IPS-18a (cell line): Measurements from ENCODE around the gene HYAL3.
A peak's percentile ranks its signal among the peaks of the same experiment; 100 is the strongest.

Experiments used
- H3K27ac ChIP-seq: one replicate; pipeline ENCODE4 v1.5.1; 2013; ENCODE audit warnings: low read length
- H3K27me3 ChIP-seq: one replicate; pipeline ENCODE4 v1.6.1; 2013; ENCODE audit warnings: mild to moderate bottlenecking, low read length; ENCODE audit not compliant: control insufficient read depth, insufficient read depth
- H3K36me3 ChIP-seq: one replicate; pipeline ENCODE4 v1.6.1; 2013; ENCODE audit warnings: low read depth, low read length; ENCODE audit not compliant: control insufficient read depth
- H3K4me1 ChIP-seq: one replicate; pipeline ENCODE4 v1.6.1; 2013; ENCODE audit warnings: low read depth, low read length; ENCODE audit not compliant: control insufficient read depth
- H3K4me3 ChIP-seq: one replicate; pipeline ENCODE4 v1.5.1; 2013; ENCODE audit warnings: low read length
- H3K9ac ChIP-seq: one replicate; pipeline ENCODE4 v1.6.1; 2013; ENCODE audit warnings: mild to moderate bottlenecking, low read length, moderate library complexity
- H3K9me3 ChIP-seq: one replicate; pipeline ENCODE4 v1.6.1; 2013; ENCODE audit warnings: low read depth, low read length; ENCODE audit not compliant: control insufficient read depth

HYAL3 gene

GRCh38 chr3:50298836-50299637, at the start of gene HYAL3, which contains the start of gene NAA80:
Gene HYAL3, minus strand, starts transcription at chr3:50299405. Its CDS starts 3,803 bp downstream, at chr3:50295602.
Gene NAA80, minus strand, starts transcription at chr3:50299405. Its CDS starts 1,942 bp downstream, at chr3:50297463.
- Histone ChIP-seq H3K9ac (peak within 1 kb of the TSS; percentile 40), H3K9me3 (no peaks in the 10 kb centered on the region), H3K4me1 (peaks cover 18% of the 10 kb centered on the region), H3K27me3 (no peaks in the 10 kb centered on the region), H3K4me3 (peak within 1 kb of the TSS; percentile 92), H3K27ac (no peak within 1 kb of the TSS), H3K36me3 (no peaks in the 10 kb centered on the region)

GRCh38 chr3:50347187-50347813, 48.1 kb upstream of the HYAL3 start:
- peaks cover 8% of the 10 kb centered on the region for H3K4me1 ChIP-seq
- no peak overlapping the region for H3K9ac ChIP-seq
- no peaks in the 10 kb centered on the region for H3K9me3 ChIP-seq
- no peaks in the 10 kb centered on the region for H3K36me3 ChIP-seq
- H3K27me3 ChIP-seq, result peaks cover 30% of the 10 kb centered on the region
- H3K27ac ChIP-seq, result no peak overlapping the region
- no peak overlapping the region for H3K4me3 ChIP-seq

- H3K4me3 ChIP-seq, result peak within 1 kb of the TSS; percentile 53
- H3K9me3 ChIP-seq, result no peaks in the 10 kb centered on the region
- H3K4me1 ChIP-seq, result peaks cover 4% of the 10 kb centered on the region
- no peak within 1 kb of the TSS for H3K9ac ChIP-seq
- H3K27ac ChIP-seq, result no peak within 1 kb of the TSS
- H3K27me3 ChIP-seq, result peaks cover 45% of the 10 kb centered on the region
- no peaks in the 10 kb centered on the region for H3K36me3 ChIP-seq
Observed at GRCh38 chr3:50345586-50346234, 46.5 kb upstream of the HYAL3 start, which contains the start of gene ZMYND10. Gene ZMYND10, minus strand, starts transcription at chr3:50345732. Its CDS starts 153 bp downstream, at chr3:50345579.

- Histone ChIP-seq H3K4me1 (peaks cover under 1% of the 10 kb centered on the region), H3K9me3 (no peaks in the 10 kb centered on the region), H3K27me3 (peaks cover 52% of the 10 kb centered on the region), H3K36me3 (no peaks in the 10 kb centered on the region), H3K9ac (no peak overlapping the region), H3K4me3 (peak overlapping the region; percentile 53), H3K27ac (no peak overlapping the region)
Observed at GRCh38 chr3:50345008-50345407, 45.8 kb upstream of the HYAL3 start.

GRCh38 chr3:50342813-50343633, 43.8 kb upstream of the HYAL3 start:
- peaks cover 71% of the 10 kb centered on the region for H3K27me3 ChIP-seq
- no peaks in the 10 kb centered on the region for H3K9me3 ChIP-seq
- no peaks in the 10 kb centered on the region for H3K4me1 ChIP-seq
- no peaks in the 10 kb centered on the region for H3K36me3 ChIP-seq
- no peak overlapping the region for H3K27ac ChIP-seq
- no peak overlapping the region for H3K4me3 ChIP-seq
- no peak overlapping the region for H3K9ac ChIP-seq

GRCh38 chr3:50341996-50342650, 42.9 kb upstream of the HYAL3 start:
- no peaks in the 10 kb centered on the region for H3K9me3 ChIP-seq
- no peak overlapping the region for H3K9ac ChIP-seq
- H3K27me3 ChIP-seq, result peaks cover 71% of the 10 kb centered on the region
- H3K4me3 ChIP-seq, result no peak overlapping the region
- H3K27ac ChIP-seq, result no peak overlapping the region
- H3K4me1 ChIP-seq, result no peaks in the 10 kb centered on the region
- no peaks in the 10 kb centered on the region for H3K36me3 ChIP-seq

- H3K9ac ChIP-seq, result no peak overlapping the region
- H3K9me3 ChIP-seq, result no peaks in the 10 kb centered on the region
- H3K27me3 ChIP-seq, result peaks cover 69% of the 10 kb centered on the region
- H3K4me3 ChIP-seq, result no peak overlapping the region
- H3K4me1 ChIP-seq, result no peaks in the 10 kb centered on the region
- H3K36me3 ChIP-seq, result no peaks in the 10 kb centered on the region
- no peak overlapping the region for H3K27ac ChIP-seq
Observed at GRCh38 chr3:50341537-50341936, 42.3 kb upstream of the HYAL3 start.

- Histone ChIP-seq H3K36me3 (no peaks in the 10 kb centered on the region), H3K9ac (no peak within 1 kb of the TSS), H3K27me3 (peaks cover 62% of the 10 kb centered on the region), H3K4me3 (peak within 1 kb of the TSS; percentile 8), H3K9me3 (no peaks in the 10 kb centered on the region), H3K4me1 (peaks cover 5% of the 10 kb centered on the region), H3K27ac (no peak within 1 kb of the TSS)
Observed at GRCh38 chr3:50340448-50341329, 41.5 kb upstream of the HYAL3 start, which contains the start of gene RASSF1. Gene RASSF1, minus strand, starts transcription at chr3:50340836. Its CDS starts 31 bp downstream, at chr3:50340805.

- Histone ChIP-seq H3K9ac (no peak overlapping the region), H3K4me3 (peak overlapping the region; percentile 8), H3K36me3 (no peaks in the 10 kb centered on the region), H3K27me3 (peaks cover 59% of the 10 kb centered on the region), H3K4me1 (peaks cover 5% of the 10 kb centered on the region), H3K9me3 (no peaks in the 10 kb centered on the region), H3K27ac (no peak overlapping the region)
Observed at GRCh38 chr3:50340147-50340447, 40.9 kb upstream of the HYAL3 start.

GRCh38 chr3:50339485-50340146, 40.4 kb upstream of the HYAL3 start:
- Histone ChIP-seq H3K36me3 (no peaks in the 10 kb centered on the region), H3K4me1 (peaks cover 5% of the 10 kb centered on the region), H3K4me3 (no peak overlapping the region), H3K9me3 (no peaks in the 10 kb centered on the region), H3K27ac (no peak overlapping the region), H3K27me3 (peaks cover 54% of the 10 kb centered on the region), H3K9ac (no peak overlapping the region)
